Prostate gland (tissue), 2 donors: ENCODE results near the gene CTBP1.

ENCODE experiments used
- POLR2A ChIP-seq: fragments of 450-650 bp; IDR thresholded peaks from one replicate; pipeline ENCODE4 v1.6.1; 2016; ENCODE audit warnings: antibody characterized with exemption, mild to moderate bottlenecking
- POLR2AphosphoS5 ChIP-seq: sonication (generic); formaldehyde crosslinking; IDR thresholded peaks from one replicate; pipeline ENCODE4 v1.6.1; 2017; ENCODE audit warnings: antibody characterized with exemption
- TF ChIP-seq, protein P1 (sequence below), 4 experiments: fragments of 200-600 bp in 2 of 4; fragments of 450-650 bp in 2 of 4; sonication (generic) in 2 of 4; IDR thresholded peaks; 1 replicate in 3 of 4; 2 replicates in 1 of 4; pipeline ENCODE4 v1.5.1; 2016 to 2019; ENCODE audit warnings: antibody characterized with exemption in 4 of 4, mild to moderate bottlenecking in 2 of 4, moderate library complexity in 2 of 4

DNA sequence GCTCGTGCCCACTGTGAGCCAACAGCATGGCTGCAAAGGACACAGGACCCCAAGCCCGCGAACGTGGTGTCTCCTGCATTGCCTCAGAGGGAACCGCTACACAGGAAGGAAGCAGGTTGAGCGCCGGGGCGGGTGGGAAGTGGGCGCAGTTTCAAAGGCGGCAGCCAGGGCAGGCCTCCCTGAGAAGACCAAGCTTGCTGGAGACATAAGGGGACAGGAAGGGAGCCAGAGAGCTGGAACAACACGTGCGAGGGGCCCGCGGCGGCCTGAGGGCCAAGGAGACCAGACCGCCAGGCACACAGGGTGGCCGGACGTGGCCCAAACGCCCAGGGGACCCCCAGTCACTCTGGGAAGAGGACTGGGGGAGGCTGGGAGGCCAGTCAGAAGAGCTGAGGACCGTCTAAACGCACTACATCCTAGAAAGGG is 32.0 kb downstream of the CTBP1 start:
- TF ChIP-seq, protein P1, sequence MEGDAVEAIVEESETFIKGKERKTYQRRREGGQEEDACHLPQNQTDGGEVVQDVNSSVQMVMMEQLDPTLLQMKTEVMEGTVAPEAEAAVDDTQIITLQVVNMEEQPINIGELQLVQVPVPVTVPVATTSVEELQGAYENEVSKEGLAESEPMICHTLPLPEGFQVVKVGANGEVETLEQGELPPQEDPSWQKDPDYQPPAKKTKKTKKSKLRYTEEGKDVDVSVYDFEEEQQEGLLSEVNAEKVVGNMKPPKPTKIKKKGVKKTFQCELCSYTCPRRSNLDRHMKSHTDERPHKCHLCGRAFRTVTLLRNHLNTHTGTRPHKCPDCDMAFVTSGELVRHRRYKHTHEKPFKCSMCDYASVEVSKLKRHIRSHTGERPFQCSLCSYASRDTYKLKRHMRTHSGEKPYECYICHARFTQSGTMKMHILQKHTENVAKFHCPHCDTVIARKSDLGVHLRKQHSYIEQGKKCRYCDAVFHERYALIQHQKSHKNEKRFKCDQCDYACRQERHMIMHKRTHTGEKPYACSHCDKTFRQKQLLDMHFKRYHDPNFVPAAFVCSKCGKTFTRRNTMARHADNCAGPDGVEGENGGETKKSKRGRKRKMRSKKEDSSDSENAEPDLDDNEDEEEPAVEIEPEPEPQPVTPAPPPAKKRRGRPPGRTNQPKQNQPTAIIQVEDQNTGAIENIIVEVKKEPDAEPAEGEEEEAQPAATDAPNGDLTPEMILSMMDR (IDR thresholded peaks at IDR 0.05), result no peak
- no peak for TF ChIP-seq POLR2A
- TF ChIP-seq POLR2AphosphoS5, result no peak
